ENCODE measurements around the gene MTX1. TPM values are rescaled to one million over a fixed set of nuclear protein-coding genes. Genes with fewer than 3 reads are reported as not detected.

MTX1 gene
- total and polyA plus RNA-seq, 9 of the 15 experiments (the other 6 are each of a cell fraction or from before 2014, with no cell fraction given), result 29.1 to 98.4 (median 66.9) TPM

- TF ChIP-seq MNT (conservative IDR thresholded peaks at IDR 0.05) (peak; percentile 84 to 94), ARHGAP35 (IDR thresholded peaks at IDR 0.05; ENCODE audit: partially characterized antibody) (peak; percentile 72), TFAM (CRISPR knock-in tag; conservative IDR thresholded peaks at IDR 0.05) (no peak), TRIM24 (IDR thresholded peaks at IDR 0.05) (peak; percentile 87 to 95), ETV5 (CRISPR knock-in tag; IDR thresholded peaks at IDR 0.05; ENCODE audit: low read depth) (peak; percentile 88), DPF2 (IDR thresholded peaks at IDR 0.05) (peak; percentile 97), MTF1 (CRISPR knock-in tag; IDR thresholded peaks at IDR 0.05; ENCODE audit: borderline replicate concordance) (no peak), BCOR (IDR thresholded peaks at IDR 0.05) (peak; percentile 98), NR2F6 (CRISPR knock-in tag; IDR thresholded peaks at IDR 0.05) (peak; percentile 61; the same call in 1 of the 2 replicates), ZNF280B (CRISPR knock-in tag; IDR thresholded peaks at IDR 0.05) (no peak), ZNF584 (CRISPR knock-in tag; IDR thresholded peaks at IDR 0.05; ENCODE audit: low read depth) (peak; percentile 81; the same call in 1 of the 2 replicates), RBM17 (IDR thresholded peaks at IDR 0.05; ENCODE audit: borderline replicate concordance, low read depth, low read length) (no peak), ARID4B (CRISPR knock-in tag; IDR thresholded peaks at IDR 0.05) (peak; percentile 91), E2F1 (CRISPR knock-in tag; IDR thresholded peaks at IDR 0.05) (peak; percentile 99), ZNF764 (CRISPR knock-in tag; IDR thresholded peaks at IDR 0.05; ENCODE audit: low read depth) (peak; percentile 55; the same call in 1 of the 2 replicates), ID3 (CRISPR knock-in tag; IDR thresholded peaks at IDR 0.05) (no peak), ID3 (tag; IDR thresholded peaks at IDR 0.05) (peak; percentile 98), ZKSCAN8 (CRISPR knock-in tag; IDR thresholded peaks at IDR 0.05) (peak; percentile 5; the same call in 1 of the 2 replicates)
Observed at GRCh38 chr1:155244368-155245162, 36.1 kb downstream of the MTX1 start (continued).

Data from K562 (cell line).